GM12878 (cell line): ENCODE results near the gene SPIRE1.

ENCODE experiments used
- CEBPB ChIP-seq, 2 experiments: fragments of 150-350 bp in 1 of 2; IDR thresholded peaks; 2 replicates each; pipeline ENCODE4 v1.6.1; 2012 to 2014; ENCODE audit warnings: low read depth in 2 of 2, low read length in 2 of 2, borderline replicate concordance in 1 of 2, inconsistent platforms in 1 of 2
- CTCF ChIP-seq, 3 experiments: IDR thresholded peaks in 2 of 3; conservative IDR thresholded peaks in 1 of 3; 2 replicates each; pipeline ENCODE4 v1.5.1; 2011; ENCODE audit warnings: low read depth in 3 of 3, low read length in 3 of 3, mild to moderate bottlenecking in 3 of 3, control low read depth in 2 of 3, moderate library complexity in 2 of 3, inconsistent platforms in 1 of 3, mixed read lengths in 1 of 3; ENCODE audit not compliant: control insufficient read depth in 2 of 3, insufficient read depth in 1 of 3; ENCODE audit errors: extremely low read depth in 1 of 3
- EP300 ChIP-seq, 2 experiments: fragments of 150-350 bp in 1 of 2; IDR thresholded peaks; 2 replicates each; pipeline ENCODE4 v1.6.1; 2011 to 2012; ENCODE audit warnings: low read depth in 2 of 2, low read length in 2 of 2, borderline replicate concordance in 1 of 2, improper control_type of control experiment in 1 of 2, inconsistent platforms in 1 of 2; ENCODE audit not compliant: control insufficient read depth in 1 of 2
- EZH2 ChIP-seq: IDR thresholded peaks from 2 replicates; pipeline ENCODE4 v1.6.1; 2012; ENCODE audit warnings: low read depth, mild to moderate bottlenecking, control low read depth, inconsistent platforms, low read length, borderline replicate concordance; ENCODE audit not compliant: control insufficient read depth
- HDAC6 ChIP-seq: fragments of 200-600 bp; sonication (generic); IDR thresholded peaks from one replicate; pipeline ENCODE4 v1.8.0; 2017; ENCODE audit warnings: antibody characterized with exemption; ENCODE audit not compliant: unreplicated experiment
- JUND ChIP-seq: IDR thresholded peaks from 2 replicates; pipeline ENCODE4 v1.6.1; 2012; ENCODE audit warnings: low read depth, mild to moderate bottlenecking, low read length, improper control_type of control experiment, moderate library complexity
- KDM1A ChIP-seq: fragments of 200-600 bp; sonication (generic); IDR thresholded peaks from 2 replicates; pipeline ENCODE4 v1.6.1; 2016; ENCODE audit warnings: borderline replicate concordance
- MAX ChIP-seq: IDR thresholded peaks from 2 replicates; pipeline ENCODE4 v1.6.1; 2012; ENCODE audit warnings: low read depth, low read length, improper control_type of control experiment
- NFYA ChIP-seq: IDR thresholded peaks from 2 replicates; pipeline ENCODE4 v1.6.1; 2011; ENCODE audit warnings: low read depth, mild to moderate bottlenecking, low read length, improper control_type of control experiment, borderline replicate concordance
- POLR2A ChIP-seq: IDR thresholded peaks from 2 replicates; pipeline ENCODE4 v1.6.1; 2011; ENCODE audit warnings: low read depth, mild to moderate bottlenecking, low read length
- SIN3A ChIP-seq: IDR thresholded peaks from 2 replicates; pipeline ENCODE4 v1.6.1; 2012; ENCODE audit warnings: low read depth, low read length, improper control_type of control experiment
- SMAD1 ChIP-seq: fragments of 450-650 bp; IDR thresholded peaks from 2 replicates; pipeline ENCODE4 v1.6.1; 2018; ENCODE audit warnings: mild to moderate bottlenecking, low read depth; ENCODE audit not compliant: partially characterized antibody
- SRF ChIP-seq, 2 experiments: IDR thresholded peaks; 2 replicates each; pipeline ENCODE4 v1.6.1; 2011; ENCODE audit warnings: low read depth in 2 of 2, low read length in 2 of 2, mild to moderate bottlenecking in 1 of 2, moderate library complexity in 1 of 2
- USF2 ChIP-seq: IDR thresholded peaks from 2 replicates; pipeline ENCODE4 v1.6.1; 2011; ENCODE audit warnings: low read depth, low read length, improper control_type of control experiment, borderline replicate concordance

- no peak for TF ChIP-seq SIN3A
- no peak for TF ChIP-seq MAX
- TF ChIP-seq CTCF (IDR thresholded peaks at IDR 0.05 in 2 of 3, conservative IDR thresholded peaks at IDR 0.05 in 1 of 3; ENCODE audit: control insufficient read depth in 2 of 3, extremely low read depth in 1 of 3, insufficient read depth in 1 of 3, low read depth in 3 of 3, low read length in 3 of 3) = no peak
- no peak for TF ChIP-seq JUND
- TF ChIP-seq EP300 (IDR thresholded peaks at IDR 0.05; ENCODE audit: borderline replicate concordance in 1 of 2, control insufficient read depth in 1 of 2, low read depth in 2 of 2, low read length in 2 of 2) = no peak
- TF ChIP-seq EZH2 = no peak
- TF ChIP-seq NFYA = no peak
- TF ChIP-seq SRF (IDR thresholded peaks at IDR 0.05; ENCODE audit: low read depth in 2 of 2, low read length in 2 of 2) = no peak
- TF ChIP-seq HDAC6 = no peak
- no peak for TF ChIP-seq USF2
- TF ChIP-seq KDM1A = no peak
- TF ChIP-seq CEBPB (IDR thresholded peaks at IDR 0.05; ENCODE audit: borderline replicate concordance in 1 of 2, low read depth in 2 of 2, low read length in 2 of 2) = no peak
- TF ChIP-seq SMAD1 = no peak
- TF ChIP-seq POLR2A = no peak
Measured at GRCh38 chr18:12658426-12659138, 675 bp upstream of the SPIRE1 start.
